Measurements from ENCODE around the gene CDR2L. TPM values are rescaled to one million over a fixed set of nuclear protein-coding genes. Genes with fewer than 3 reads are reported as not detected.

Gene CDR2L
- total RNA-seq, 2 experiments from 2014 or later, result 0.08 TPM; not detected in 1

GRCh38 chr17:75003070-75003956, 15.9 kb downstream of the CDR2L start:
- H3K27me3 Mint-ChIP-seq, result no peaks in the 10 kb centered on the region
- POLR2A ChIA-PET, result interaction anchor here (0.5 to 1.4 kb wide), 2 partner anchors 16 to 56 kb away, joined by 3 read pairs; partner anchors contain the start of gene CDR2L
- no peak for TF ChIP-seq CTCF (IDR thresholded peaks at IDR 0.05)
- H3K4me3 Mint-ChIP-seq, result no peak overlapping the region
- DNase-seq, result no peak
- Histone ChIP-seq H3K27me3 (ENCODE audit: control insufficient read depth in 1 of 2, insufficient read depth in 2 of 2, low read length in 2 of 2) (peaks cover 0 to 4% of the 10 kb centered on the region in 2 experiments), H3K4me3 (ENCODE audit: low read length) (no peak overlapping the region), H3K9me3 (ENCODE audit: control insufficient read depth in 1 of 2, insufficient read depth in 1 of 2, low read length in 2 of 2) (no peaks in the 10 kb centered on the region), H3K27ac (ENCODE audit: low read depth in 1 of 2, low read length in 2 of 2) (no peak overlapping the region), H3K36me3 (ENCODE audit: insufficient read depth, low read length) (no peaks in the 10 kb centered on the region), H3K4me1 (ENCODE audit: insufficient read depth, low read length) (no peaks in the 10 kb centered on the region)
- H3K27ac Mint-ChIP-seq, result no peak overlapping the region
- no peak for ATAC-seq (ENCODE audit: poor library complexity)
- no peaks in the 10 kb centered on the region for H3K36me3 Mint-ChIP-seq (ENCODE audit: low read depth)
- CTCF ChIA-PET, result interaction anchor here (1.2 kb wide), 2 partner anchors 42 to 45 kb away, joined by 3 read pairs; no protein-coding TSS in a partner anchor
- no peaks in the 10 kb centered on the region for H3K9me3 Mint-ChIP-seq
- H3K4me1 Mint-ChIP-seq (ENCODE audit: low read depth), result no peaks in the 10 kb centered on the region
- intact Hi-C loops (cut with DNase I, micrococcal nuclease), result no loop called here

DNA sequence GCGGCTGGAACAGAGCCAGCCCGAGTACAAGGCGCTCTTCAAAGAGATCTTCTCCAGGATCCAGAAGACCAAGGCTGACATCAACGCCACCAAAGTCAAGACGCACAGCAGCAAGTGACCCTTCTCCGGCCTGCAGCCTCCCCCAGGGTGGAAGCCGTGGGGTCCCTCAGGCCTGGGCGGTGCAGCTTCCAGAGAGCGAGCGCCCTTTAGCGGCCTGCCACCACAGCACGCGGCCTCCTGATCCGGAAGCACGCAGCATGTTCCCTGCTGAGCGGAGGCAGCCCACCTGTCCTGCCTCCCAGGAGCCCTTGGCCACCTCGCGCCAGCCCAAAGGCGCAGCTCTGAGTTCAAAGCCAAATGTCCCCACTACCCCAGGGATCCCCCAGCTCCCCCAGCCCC, 16.5 kb downstream of the CDR2L start:
- Histone ChIP-seq H3K4me1 (ENCODE audit: insufficient read depth, low read length) (no peaks in the 10 kb centered on the region), H3K4me3 (ENCODE audit: low read length) (no peak overlapping the region), H3K27ac (ENCODE audit: low read depth in 1 of 2, low read length in 2 of 2) (no peak overlapping the region), H3K27me3 (ENCODE audit: control insufficient read depth in 1 of 2, insufficient read depth in 2 of 2, low read length in 2 of 2) (peaks cover 0 to 4% of the 10 kb centered on the region in 2 experiments), H3K9me3 (ENCODE audit: control insufficient read depth in 1 of 2, insufficient read depth in 1 of 2, low read length in 2 of 2) (no peaks in the 10 kb centered on the region), H3K36me3 (ENCODE audit: insufficient read depth, low read length) (no peaks in the 10 kb centered on the region)
- POLR2A ChIA-PET, result interaction anchor here (0.7 to 1.4 kb wide), 2 partner anchors 16 to 31 kb away, joined by 3 read pairs; partner anchors contain the start of gene CDR2L
- Mint-ChIP-seq H3K9me3 (no peaks in the 10 kb centered on the region), H3K36me3 (ENCODE audit: low read depth) (no peaks in the 10 kb centered on the region), H3K4me3 (no peak overlapping the region), H3K27me3 (no peaks in the 10 kb centered on the region), H3K4me1 (ENCODE audit: low read depth) (no peaks in the 10 kb centered on the region), H3K27ac (no peak overlapping the region)
- no peak for TF ChIP-seq CTCF (IDR thresholded peaks at IDR 0.05)
- CTCF ChIA-PET, result interaction anchor here (1.2 kb wide), 2 partner anchors 42 to 46 kb away, joined by 3 read pairs; no protein-coding TSS in a partner anchor
- DNase-seq, result no peak
- no peak for ATAC-seq (ENCODE audit: poor library complexity)
- intact Hi-C loops (cut with DNase I, micrococcal nuclease), result no loop called here

GRCh38 chr17:75004371-75004770, 16.9 kb downstream of the CDR2L start:
- Histone ChIP-seq H3K4me1 (ENCODE audit: insufficient read depth, low read length) (no peaks in the 10 kb centered on the region), H3K9me3 (ENCODE audit: control insufficient read depth in 1 of 2, insufficient read depth in 1 of 2, low read length in 2 of 2) (no peaks in the 10 kb centered on the region), H3K27me3 (ENCODE audit: control insufficient read depth in 1 of 2, insufficient read depth in 2 of 2, low read length in 2 of 2) (peaks cover 0 to 4% of the 10 kb centered on the region in 2 experiments), H3K36me3 (ENCODE audit: insufficient read depth, low read length) (no peaks in the 10 kb centered on the region), H3K4me3 (ENCODE audit: low read length) (no peak overlapping the region), H3K27ac (ENCODE audit: low read depth in 1 of 2, low read length in 2 of 2) (no peak overlapping the region)
- DNase-seq (no peak), ATAC-seq (ENCODE audit: poor library complexity) (no peak)
- Mint-ChIP-seq H3K4me3 (no peak overlapping the region), H3K27me3 (no peaks in the 10 kb centered on the region), H3K27ac (no peak overlapping the region), H3K9me3 (no peaks in the 10 kb centered on the region), H3K4me1 (ENCODE audit: low read depth) (no peaks in the 10 kb centered on the region), H3K36me3 (ENCODE audit: low read depth) (no peaks in the 10 kb centered on the region)
- intact Hi-C loops (cut with DNase I, micrococcal nuclease), result no loop called here
- CTCF ChIA-PET, result interaction anchor here (1.2 kb wide), 2 partner anchors 43 to 46 kb away, joined by 3 read pairs; no protein-coding TSS in a partner anchor
- TF ChIP-seq CTCF (IDR thresholded peaks at IDR 0.05), result no peak
- POLR2A ChIA-PET, result interaction anchor here (0.7 to 1.4 kb wide), 2 partner anchors 17 to 31 kb away, joined by 3 read pairs; partner anchors contain the start of gene CDR2L
